ENCODE results near the gene TRPM2.

- TF ChIP-seq CTCF (IDR thresholded peaks at IDR 0.05) (no peak), POLR2A (IDR thresholded peaks at IDR 0.05) (no peak)
These were observed 76.5 kb downstream of the TRPM2 start for GRCh38 chr21:44429894-44430293.

Data from Peyer's patch (tissue), 4 donors.